HepG2 (cell line): Measurements from ENCODE around the gene ARL11. TPM values are rescaled to one million over a fixed set of nuclear protein-coding genes. Genes with fewer than 3 reads are reported as not detected.

Experiments
- CBX2 ChIP-seq, 2 experiments: fragments of 200-600 bp in 1 of 2; sonication (generic); formaldehyde crosslinking in 1 of 2; IDR thresholded peaks; 2 replicates each; pipeline versions ENCODE4 v1.7.0 to v1.8.1; 2018 to 2022; ENCODE audit warnings: low read depth in 2 of 2, low read length in 1 of 2, mild to moderate bottlenecking in 1 of 2, missing genetic modification reagents in 1 of 2
- CEBPG ChIP-seq: IDR thresholded peaks from 2 replicates; pipeline ENCODE4 v1.6.1; 2016
- EED ChIP-seq: sonication (generic); formaldehyde crosslinking; IDR thresholded peaks from 2 replicates; pipeline ENCODE4 v1.5.0; 2020; ENCODE audit warnings: mild to moderate bottlenecking, missing genetic modification reagents
- HOXA5 ChIP-seq: sonication (generic); formaldehyde crosslinking; IDR thresholded peaks from 2 replicates; pipeline ENCODE4 v1.4.0; 2020; ENCODE audit warnings: missing genetic modification reagents
- KLF6 ChIP-seq: IDR thresholded peaks from 2 replicates; pipeline ENCODE4 v1.8.0; 2016; ENCODE audit warnings: missing biosample characterization, missing genetic modification reagents
- NCOA2 ChIP-seq: sonication (generic); formaldehyde crosslinking; IDR thresholded peaks from 2 replicates; pipeline ENCODE4 v1.8.0; 2022; ENCODE audit warnings: inconsistent platforms
- NFE2 ChIP-seq: sonication (generic); formaldehyde crosslinking; IDR thresholded peaks from 2 replicates; pipeline ENCODE4 v1.4.0; 2020; ENCODE audit warnings: missing genetic modification reagents
- POLR2AphosphoS5 ChIP-seq: IDR thresholded peaks from 2 replicates; pipeline ENCODE4 v1.6.1; 2012; ENCODE audit warnings: low read depth, low read length
- RXRB ChIP-seq: IDR thresholded peaks from 2 replicates; pipeline ENCODE4 v1.6.1; 2016; ENCODE audit warnings: borderline replicate concordance, missing genetic modification reagents, missing compliant biosample characterization
- SMC3 ChIP-seq: IDR thresholded peaks from 2 replicates; pipeline ENCODE4 v1.6.1; 2011; ENCODE audit warnings: low read length, improper control_type of control experiment
- SP2 ChIP-seq: sonication (generic); formaldehyde crosslinking; IDR thresholded peaks from 2 replicates; pipeline ENCODE4 v1.5.1; 2020; ENCODE audit warnings: mild to moderate bottlenecking, missing genetic modification reagents
- SRSF4 ChIP-seq: fragments of 200-400 bp; formaldehyde crosslinking; IDR thresholded peaks from one replicate; pipeline ENCODE4 v1.6.1; 2018; ENCODE audit warnings: mild to moderate bottlenecking, low read depth, low read length, moderate library complexity; ENCODE audit not compliant: poor library complexity, severe bottlenecking
- XRCC5 ChIP-seq: fragments of 200-400 bp; formaldehyde crosslinking; optimal IDR thresholded peaks from 2 replicates; pipeline ENCODE3; 2017; ENCODE audit warnings: mild to moderate bottlenecking, low read length
- YEATS2 ChIP-seq: sonication (generic); formaldehyde crosslinking; IDR thresholded peaks from 2 replicates; pipeline ENCODE4 v1.4.0; 2020; ENCODE audit warnings: missing genetic modification reagents, borderline replicate concordance
- ZNF180 ChIP-seq: sonication (generic); formaldehyde crosslinking; IDR thresholded peaks from 2 replicates; pipeline ENCODE4 v1.4.0; 2020; ENCODE audit warnings: low read depth, missing genetic modification reagents, borderline replicate concordance
- ZNF224 ChIP-seq: sonication (generic); formaldehyde crosslinking; IDR thresholded peaks from 2 replicates; pipeline ENCODE4 v1.5.0; 2020; ENCODE audit warnings: mild to moderate bottlenecking, missing genetic modification reagents
- ZNF772 ChIP-seq: sonication (generic); formaldehyde crosslinking; IDR thresholded peaks from 2 replicates; pipeline ENCODE4 v1.5.0; 2020; ENCODE audit warnings: mild to moderate bottlenecking, missing genetic modification reagents
- polyA plus RNA-seq, 8 experiments: library from polyadenylated mRNA; depleted of rRNA in 3 of 8; stranded (reverse) in 7 of 8; unstranded in 1 of 8; fragments of >200 nt; fragmentation: Illumina TruSeq in 4 of 8; extraction: Trizol in 4 of 8; gene quantifications; 2 replicates each; pipeline versions ENCODE4 v1.2.1 to v1.2.3, GENCODE V29; 2011 to 2016; ENCODE audit warnings: low read depth in 4 of 8, missing spikeins in 1 of 8, mixed read lengths in 1 of 8; ENCODE audit not compliant: insufficient read depth in 1 of 8
- total RNA-seq, 5 experiments: library from RNA; depleted of rRNA; stranded (reverse); fragments of >200 nt; fragmentation: Illumina TruSeq; extraction: Trizol; gene quantifications; 2 replicates each; pipeline ENCODE4 v1.2.3, GENCODE V29; 2016; ENCODE audit warnings: low read depth in 1 of 5
- TF ChIP-seq, protein P1 (sequence below): sonication (generic); formaldehyde crosslinking; conservative IDR thresholded peaks from 2 replicates; pipeline ENCODE4 v1.4.0; 2020; ENCODE audit warnings: missing genetic modification reagents
- TF ChIP-seq, protein P2 (sequence below): sonication (generic); formaldehyde crosslinking; IDR thresholded peaks from 2 replicates; pipeline ENCODE4 v1.8.1; 2023; ENCODE audit warnings: mild to moderate bottlenecking, missing genetic modification reagents
- TF ChIP-seq, protein P3 (sequence below): sonication (generic); formaldehyde crosslinking; IDR thresholded peaks from 2 replicates; pipeline ENCODE4 v1.4.0; 2020; ENCODE audit warnings: missing genetic modification reagents, borderline replicate concordance
- TF ChIP-seq, protein P4 (sequence below), 2 experiments: sonication (generic) in 1 of 2; formaldehyde crosslinking in 1 of 2; IDR thresholded peaks; 2 replicates each; pipeline versions ENCODE4 v1.5.1 to v1.6.1; 2011 to 2020; ENCODE audit warnings: borderline replicate concordance in 1 of 2, low read depth in 1 of 2, low read length in 1 of 2, mild to moderate bottlenecking in 1 of 2, missing genetic modification reagents in 1 of 2, moderate library complexity in 1 of 2

The ARL11 gene
- total and polyA plus RNA-seq, 2 of the 13 experiments (the other 11 are each of a cell fraction or from before 2014, with no cell fraction given), result 0.04 to 0.22 TPM

DNA sequence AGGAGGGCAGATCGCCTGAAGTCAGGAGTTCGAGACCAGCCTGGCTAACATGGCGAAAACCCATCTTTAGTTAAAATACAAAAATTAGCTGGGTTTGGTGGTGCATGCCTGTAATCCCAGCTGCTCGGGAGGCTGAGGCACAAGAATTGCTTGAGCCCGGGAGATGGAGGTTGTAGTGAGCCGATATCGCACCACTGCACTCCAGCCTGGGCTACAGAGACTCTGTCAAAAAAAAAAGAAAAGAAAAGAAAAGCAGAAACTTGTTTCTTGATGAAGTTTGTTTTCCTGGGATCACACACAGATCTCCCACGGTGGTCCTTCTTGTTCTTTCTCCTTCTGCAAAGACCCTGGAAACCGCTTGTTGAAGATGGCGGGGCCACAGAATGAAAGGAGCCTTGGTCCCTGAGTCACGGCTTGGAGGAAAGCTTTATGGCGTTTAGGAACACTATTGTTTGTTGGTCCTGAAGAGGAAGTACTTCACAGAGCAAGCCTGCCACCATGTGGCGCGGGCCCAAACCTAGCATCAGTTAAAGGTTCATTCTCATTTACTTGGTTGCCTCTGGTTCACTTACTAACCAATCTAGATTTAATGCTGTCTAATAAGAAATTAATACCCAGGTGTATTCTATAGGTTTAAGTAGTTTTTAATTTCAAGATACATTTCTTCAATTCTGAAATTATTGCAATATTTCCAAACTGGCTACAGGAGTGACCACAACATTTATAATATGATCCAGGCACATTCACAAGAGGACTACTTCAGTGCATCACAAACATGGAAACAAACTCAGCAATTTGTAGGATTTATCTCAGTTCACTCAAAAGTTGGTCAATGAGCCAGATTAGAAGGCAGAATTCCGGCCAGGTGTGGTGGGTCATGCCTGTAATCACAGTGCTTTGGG is 21.3 kb upstream of the ARL11 start (continued):
- TF ChIP-seq, protein P1, sequence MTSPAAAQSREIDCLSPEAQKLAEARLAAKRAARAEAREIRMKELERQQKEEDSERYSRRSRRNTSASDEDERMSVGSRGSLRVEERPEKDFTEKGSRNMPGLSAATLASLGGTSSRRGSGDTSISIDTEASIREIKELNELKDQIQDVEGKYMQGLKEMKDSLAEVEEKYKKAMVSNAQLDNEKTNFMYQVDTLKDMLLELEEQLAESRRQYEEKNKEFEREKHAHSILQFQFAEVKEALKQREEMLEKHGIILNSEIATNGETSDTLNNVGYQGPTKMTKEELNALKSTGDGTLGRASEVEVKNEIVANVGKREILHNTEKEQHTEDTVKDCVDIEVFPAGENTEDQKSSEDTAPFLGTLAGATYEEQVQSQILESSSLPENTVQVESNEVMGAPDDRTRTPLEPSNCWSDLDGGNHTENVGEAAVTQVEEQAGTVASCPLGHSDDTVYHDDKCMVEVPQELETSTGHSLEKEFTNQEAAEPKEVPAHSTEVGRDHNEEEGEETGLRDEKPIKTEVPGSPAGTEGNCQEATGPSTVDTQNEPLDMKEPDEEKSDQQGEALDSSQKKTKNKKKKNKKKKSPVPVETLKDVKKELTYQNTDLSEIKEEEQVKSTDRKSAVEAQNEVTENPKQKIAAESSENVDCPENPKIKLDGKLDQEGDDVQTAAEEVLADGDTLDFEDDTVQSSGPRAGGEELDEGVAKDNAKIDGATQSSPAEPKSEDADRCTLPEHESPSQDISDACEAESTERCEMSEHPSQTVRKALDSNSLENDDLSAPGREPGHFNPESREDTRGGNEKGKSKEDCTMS, result no peak
- no peak for TF ChIP-seq NCOA2 (CRISPR knock-in tag)
- TF ChIP-seq NFE2 (CRISPR knock-in tag), result no peak
- no peak for TF ChIP-seq ZNF772 (CRISPR knock-in tag)
- no peak for TF ChIP-seq EED (CRISPR knock-in tag)
- TF ChIP-seq POLR2AphosphoS5, result no peak
- TF ChIP-seq YEATS2 (CRISPR knock-in tag), result peak; percentile 34; the same call in 1 of the 2 replicates
- 0 out of 2 replicates have a peak, but pooled peaks have one; percentile 7 for TF ChIP-seq CEBPG (CRISPR knock-in tag)
- no peak for TF ChIP-seq KLF6 (CRISPR knock-in tag)
- TF ChIP-seq RXRB (CRISPR knock-in tag), result peak; percentile 13; the same call in 1 of the 2 replicates
- no peak for TF ChIP-seq CBX2 (IDR thresholded peaks at IDR 0.05; ENCODE audit: low read depth, low read length)
- TF ChIP-seq CBX2 (CRISPR knock-in tag; IDR thresholded peaks at IDR 0.05; ENCODE audit: low read depth), result no peak
- TF ChIP-seq, protein P2, sequence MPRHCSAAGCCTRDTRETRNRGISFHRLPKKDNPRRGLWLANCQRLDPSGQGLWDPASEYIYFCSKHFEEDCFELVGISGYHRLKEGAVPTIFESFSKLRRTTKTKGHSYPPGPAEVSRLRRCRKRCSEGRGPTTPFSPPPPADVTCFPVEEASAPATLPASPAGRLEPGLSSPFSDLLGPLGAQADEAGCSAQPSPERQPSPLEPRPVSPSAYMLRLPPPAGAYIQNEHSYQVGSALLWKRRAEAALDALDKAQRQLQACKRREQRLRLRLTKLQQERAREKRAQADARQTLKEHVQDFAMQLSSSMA (CRISPR knock-in tag), result no peak
- TF ChIP-seq SP2 (CRISPR knock-in tag), result no peak
- peak; percentile 71; the same call in 1 of the 2 replicates for TF ChIP-seq HOXA5 (CRISPR knock-in tag)
- no peak for TF ChIP-seq SRSF4
- no peak for TF ChIP-seq ZNF224
- no peak for TF ChIP-seq ZNF180 (CRISPR knock-in tag)
- TF ChIP-seq XRCC5, result peak; percentile 35
- peak; percentile 98 for TF ChIP-seq SMC3
- TF ChIP-seq, protein P3, sequence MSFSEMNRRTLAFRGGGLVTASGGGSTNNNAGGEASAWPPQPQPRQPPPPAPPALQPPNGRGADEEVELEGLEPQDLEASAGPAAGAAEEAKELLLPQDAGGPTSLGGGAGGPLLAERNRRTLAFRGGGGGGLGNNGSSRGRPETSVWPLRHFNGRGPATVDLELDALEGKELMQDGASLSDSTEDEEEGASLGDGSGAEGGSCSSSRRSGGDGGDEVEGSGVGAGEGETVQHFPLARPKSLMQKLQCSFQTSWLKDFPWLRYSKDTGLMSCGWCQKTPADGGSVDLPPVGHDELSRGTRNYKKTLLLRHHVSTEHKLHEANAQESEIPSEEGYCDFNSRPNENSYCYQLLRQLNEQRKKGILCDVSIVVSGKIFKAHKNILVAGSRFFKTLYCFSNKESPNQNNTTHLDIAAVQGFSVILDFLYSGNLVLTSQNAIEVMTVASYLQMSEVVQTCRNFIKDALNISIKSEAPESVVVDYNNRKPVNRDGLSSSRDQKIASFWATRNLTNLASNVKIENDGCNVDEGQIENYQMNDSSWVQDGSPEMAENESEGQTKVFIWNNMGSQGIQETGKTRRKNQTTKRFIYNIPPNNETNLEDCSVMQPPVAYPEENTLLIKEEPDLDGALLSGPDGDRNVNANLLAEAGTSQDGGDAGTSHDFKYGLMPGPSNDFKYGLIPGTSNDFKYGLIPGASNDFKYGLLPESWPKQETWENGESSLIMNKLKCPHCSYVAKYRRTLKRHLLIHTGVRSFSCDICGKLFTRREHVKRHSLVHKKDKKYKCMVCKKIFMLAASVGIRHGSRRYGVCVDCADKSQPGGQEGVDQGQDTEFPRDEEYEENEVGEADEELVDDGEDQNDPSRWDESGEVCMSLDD (CRISPR knock-in tag), result no peak
- TF ChIP-seq, protein P4, sequence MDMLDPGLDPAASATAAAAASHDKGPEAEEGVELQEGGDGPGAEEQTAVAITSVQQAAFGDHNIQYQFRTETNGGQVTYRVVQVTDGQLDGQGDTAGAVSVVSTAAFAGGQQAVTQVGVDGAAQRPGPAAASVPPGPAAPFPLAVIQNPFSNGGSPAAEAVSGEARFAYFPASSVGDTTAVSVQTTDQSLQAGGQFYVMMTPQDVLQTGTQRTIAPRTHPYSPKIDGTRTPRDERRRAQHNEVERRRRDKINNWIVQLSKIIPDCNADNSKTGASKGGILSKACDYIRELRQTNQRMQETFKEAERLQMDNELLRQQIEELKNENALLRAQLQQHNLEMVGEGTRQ (IDR thresholded peaks at IDR 0.05; ENCODE audit: low read depth, low read length), result no peak
- TF ChIP-seq, protein P4 (CRISPR knock-in tag; IDR thresholded peaks at IDR 0.05; ENCODE audit: borderline replicate concordance), result no peak
